ENCODE data around the gene AHRR.
"Not testable (repeated sequence)": the region's sequence is repeated elsewhere in the genome, so short reads cannot be mapped to it uniquely, and the experiment has no call there.

GRCh38 chr5:296207-296606 lies 25.3 kb upstream of the AHRR start:
- not testable (repeated sequence) for TF ChIP-seq CTCF, POLR2AphosphoS5 (IDR thresholded peaks at IDR 0.05)

All from stomach (tissue), 4 donors.